GM18507 (cell line): Measurements from ENCODE around the gene ARFGAP1.
"Not testable (repeated sequence)": the region's sequence is repeated elsewhere in the genome, so short reads cannot be mapped to it uniquely, and the experiment has no call there.

Source experiments
- DNase-seq: peaks from one replicate; pipeline ENCODE4 v3.0.0; 2011; ENCODE audit warnings: low read depth; ENCODE audit not compliant: insufficient read length; ENCODE audit errors: extremely low spot score
- FAIRE-seq: peaks from 2 replicates; lab custom pipeline; 2011; peaks lifted over from hg19 to GRCh38; lab: Jason Lieb, UNC

ARFGAP1 gene

DNA sequence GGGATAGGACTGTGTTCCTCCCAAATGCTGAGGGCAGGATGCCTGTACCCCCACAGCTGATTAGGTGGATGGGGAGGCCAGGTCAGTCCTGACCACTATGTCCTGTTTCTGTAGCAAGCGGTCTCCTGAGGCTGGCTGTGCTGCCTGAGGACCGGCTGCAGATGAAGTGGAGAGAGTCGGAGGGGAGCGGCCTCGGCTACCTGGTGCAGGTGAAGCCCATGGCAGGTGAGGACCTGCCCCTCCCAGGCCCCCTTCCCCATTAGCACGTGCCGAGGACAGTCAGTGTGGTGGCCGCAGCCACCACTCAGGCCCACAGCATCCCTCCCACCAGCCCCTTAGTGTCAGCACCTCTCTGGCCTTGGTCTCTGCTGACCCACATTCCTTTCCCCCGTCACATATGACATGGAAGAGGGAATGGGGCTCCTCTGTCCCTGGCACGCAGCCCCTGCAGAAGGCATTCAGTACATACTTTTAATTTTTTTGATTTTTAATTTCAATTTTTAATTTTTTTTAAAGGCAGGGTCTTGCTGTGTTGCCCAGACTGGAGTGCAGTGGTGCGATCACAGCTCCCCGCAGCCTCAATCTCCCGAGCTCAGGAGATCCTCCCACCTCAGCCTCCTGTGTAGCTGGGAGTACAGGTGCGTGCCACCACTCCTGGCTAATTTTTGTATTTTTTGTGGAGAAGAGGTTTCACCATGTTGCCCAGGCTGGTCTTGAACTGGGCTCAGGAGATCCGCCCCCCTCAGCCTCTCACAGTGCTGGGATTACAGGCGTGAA is 25.4 kb downstream of the ARFGAP1 start:
- no peak for DNase-seq
- no peak for FAIRE-seq

DNA sequence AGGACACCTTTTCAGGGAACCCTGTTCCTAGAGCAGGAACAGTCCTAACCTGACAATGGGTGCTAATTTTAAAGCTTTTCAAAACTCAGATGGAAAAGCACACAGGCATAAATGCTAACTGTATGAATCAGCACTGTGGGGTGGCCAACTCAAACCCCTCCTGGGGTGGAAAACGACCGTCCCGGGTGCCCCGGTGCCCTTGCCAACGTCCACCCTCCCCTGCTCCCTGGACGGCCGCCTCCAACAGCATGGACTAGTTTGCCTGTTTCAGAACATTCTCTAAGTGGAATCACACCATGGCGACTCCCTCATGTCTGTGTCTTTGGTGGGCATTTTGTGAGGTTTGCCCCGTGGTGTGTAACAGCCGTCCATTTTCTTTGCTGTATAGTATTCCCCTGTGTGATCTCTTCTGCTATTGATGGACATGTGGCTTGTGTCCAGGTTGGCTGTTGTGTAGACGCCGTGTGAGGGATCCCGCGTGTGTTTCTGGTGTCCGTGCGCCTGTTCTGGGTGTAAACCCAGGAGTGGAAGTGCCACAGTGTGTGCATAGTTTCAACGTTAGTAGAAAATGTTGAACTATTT is 26.2 kb downstream of the ARFGAP1 start:
- no peak for FAIRE-seq
- no peak for DNase-seq

DNA sequence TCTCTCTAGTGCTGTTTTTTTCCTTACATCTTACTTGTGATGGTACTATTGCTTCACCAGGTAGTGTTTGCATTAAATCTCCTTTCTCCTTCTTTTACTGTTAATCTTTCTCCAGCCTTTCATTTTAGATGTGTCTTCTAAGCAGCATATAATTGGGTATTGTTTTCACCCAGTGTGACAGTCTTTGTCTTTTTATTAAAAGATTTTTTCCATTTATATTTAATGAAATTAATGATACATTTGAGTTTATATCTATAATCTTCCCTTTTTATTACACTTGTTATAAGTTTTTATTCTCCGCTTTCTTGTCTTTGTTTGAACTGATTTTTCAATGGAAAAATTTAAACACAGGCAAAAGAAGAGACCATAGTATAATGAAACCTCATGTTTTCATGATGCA is 29.1 kb downstream of the ARFGAP1 start:
- no peak for FAIRE-seq

DNA sequence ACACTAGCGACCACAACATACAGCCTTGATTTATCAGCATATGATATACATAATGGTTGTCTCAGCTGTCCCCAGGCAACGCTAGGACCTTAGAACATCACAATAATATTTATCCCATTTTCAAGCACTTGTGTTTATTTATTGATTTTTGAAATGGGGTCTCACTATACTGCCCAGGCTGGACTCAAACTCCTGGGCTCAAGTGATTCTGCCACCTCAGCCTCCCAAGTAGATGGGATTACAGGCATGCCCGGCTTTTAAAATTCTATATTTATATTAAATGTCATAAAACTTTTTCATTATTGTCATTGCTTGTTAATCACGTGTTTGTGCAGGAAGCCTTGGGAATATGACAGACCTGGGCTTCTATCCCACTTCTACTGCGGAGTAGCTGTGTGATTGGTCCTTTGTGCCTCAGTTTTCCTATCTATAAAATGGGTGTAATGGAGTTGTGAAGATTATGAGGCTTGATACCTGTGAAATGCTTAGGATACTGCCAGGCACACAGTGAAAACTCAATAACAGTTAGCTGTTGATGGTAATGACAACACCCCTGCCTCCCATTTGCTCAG is 30.6 kb downstream of the ARFGAP1 start:
- DNase-seq = no peak
- no peak for FAIRE-seq

More for the DNA sequence above, 29.1 kb downstream of the ARFGAP1 start:
- no peak for DNase-seq

DNA sequence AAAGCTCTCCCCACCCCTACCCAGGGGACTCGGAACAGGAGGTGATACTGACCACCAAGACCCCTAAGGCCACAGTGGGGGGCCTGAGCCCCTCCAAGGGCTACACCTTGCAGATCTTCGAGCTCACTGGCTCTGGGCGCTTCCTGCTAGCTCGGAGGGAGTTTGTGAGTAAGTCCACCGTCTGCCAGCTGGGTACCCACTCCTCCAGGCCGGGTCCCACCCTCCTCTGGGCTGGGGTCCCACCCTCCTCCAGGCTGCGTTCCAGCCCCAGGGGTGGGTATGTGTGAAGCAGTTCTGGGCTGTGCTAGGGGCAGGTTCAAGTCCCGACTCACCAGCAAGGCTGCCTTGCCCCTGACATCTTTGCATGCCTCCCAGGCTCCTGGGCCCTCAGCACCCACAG is 32.8 kb downstream of the ARFGAP1 start:
- FAIRE-seq = no peak

DNA sequence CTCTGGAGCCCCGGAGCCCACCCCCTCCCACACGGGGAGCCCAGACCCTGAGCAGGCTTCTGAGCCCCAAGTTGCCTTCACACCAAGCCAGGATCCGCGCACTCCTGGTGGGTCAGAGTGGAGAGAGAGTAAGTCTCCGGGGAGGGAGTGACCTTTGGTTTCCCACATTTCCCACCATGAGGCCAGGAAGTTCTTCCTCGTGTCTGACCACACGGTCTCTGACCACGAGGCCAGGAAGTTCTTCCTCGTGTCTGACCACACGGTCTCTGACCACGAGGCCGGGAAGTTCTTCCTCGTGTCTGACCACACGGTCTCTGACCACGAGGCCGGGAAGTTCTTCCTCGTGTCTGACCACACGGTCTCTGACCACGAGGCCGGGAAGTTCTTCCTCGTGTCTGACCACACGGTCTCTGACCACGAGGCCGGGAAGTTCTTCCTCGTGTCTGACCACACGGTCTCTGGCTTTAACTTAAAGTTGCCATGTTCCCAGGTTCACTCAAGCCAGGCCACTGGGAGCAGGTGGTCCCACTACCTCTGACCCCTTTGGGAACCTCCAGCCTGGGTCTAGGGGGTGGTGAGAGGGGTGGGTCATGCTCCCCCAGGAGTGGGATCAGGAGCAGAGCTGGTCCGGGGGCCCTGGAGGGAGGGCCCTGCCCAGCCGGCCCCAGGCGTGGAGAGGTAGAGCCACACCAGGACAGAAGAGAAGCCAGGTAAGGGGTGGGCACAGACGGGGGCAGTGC is 33.5 kb downstream of the ARFGAP1 start:
- FAIRE-seq, DNase-seq: not testable (repeated sequence)

More for the DNA sequence above, 32.8 kb downstream of the ARFGAP1 start:
- no peak for DNase-seq

DNA sequence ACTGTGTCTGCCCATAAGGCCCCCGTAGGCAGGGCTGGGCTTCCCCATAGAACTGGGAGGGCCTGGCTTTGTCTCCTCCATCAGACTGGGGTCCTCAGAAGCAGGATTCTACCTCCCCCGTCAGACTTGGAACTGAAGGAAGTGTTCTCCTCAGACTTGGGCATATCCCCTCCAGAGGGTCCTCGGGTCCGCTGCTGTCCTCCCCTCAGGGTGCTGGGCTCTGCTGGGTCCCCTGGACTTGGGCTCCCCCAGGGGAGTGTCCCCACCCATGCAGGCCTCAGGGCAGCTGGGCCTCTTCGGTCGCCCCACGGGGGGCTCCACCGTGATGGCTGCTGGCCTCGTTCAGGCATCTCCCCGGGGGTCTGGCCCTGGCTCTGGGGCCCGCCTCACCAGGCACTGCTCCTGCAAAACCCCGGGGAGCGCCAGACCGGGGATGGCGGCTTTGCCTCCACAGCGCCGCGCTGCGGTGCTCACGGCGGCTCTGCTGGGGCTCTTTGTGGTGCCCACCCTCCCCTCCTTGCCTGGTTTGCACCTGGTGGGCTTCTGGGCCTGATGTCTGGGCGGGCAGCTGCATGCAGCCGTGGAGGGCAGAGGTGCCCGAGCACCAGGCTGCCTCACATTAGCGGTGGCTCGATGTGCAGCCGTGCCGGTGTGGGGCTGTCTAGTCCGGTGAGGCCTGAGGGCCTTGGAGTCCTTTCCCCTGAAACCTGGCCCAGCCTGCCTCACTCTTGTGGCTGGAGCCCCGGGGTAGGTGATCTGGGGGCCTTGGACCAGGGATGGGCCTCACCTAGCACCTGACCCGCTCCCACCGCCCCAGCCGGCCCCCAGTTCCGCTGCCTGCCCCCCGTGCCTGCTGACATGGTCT is 34.3 kb downstream of the ARFGAP1 start:
- no peak for FAIRE-seq
- DNase-seq = no peak

DNA sequence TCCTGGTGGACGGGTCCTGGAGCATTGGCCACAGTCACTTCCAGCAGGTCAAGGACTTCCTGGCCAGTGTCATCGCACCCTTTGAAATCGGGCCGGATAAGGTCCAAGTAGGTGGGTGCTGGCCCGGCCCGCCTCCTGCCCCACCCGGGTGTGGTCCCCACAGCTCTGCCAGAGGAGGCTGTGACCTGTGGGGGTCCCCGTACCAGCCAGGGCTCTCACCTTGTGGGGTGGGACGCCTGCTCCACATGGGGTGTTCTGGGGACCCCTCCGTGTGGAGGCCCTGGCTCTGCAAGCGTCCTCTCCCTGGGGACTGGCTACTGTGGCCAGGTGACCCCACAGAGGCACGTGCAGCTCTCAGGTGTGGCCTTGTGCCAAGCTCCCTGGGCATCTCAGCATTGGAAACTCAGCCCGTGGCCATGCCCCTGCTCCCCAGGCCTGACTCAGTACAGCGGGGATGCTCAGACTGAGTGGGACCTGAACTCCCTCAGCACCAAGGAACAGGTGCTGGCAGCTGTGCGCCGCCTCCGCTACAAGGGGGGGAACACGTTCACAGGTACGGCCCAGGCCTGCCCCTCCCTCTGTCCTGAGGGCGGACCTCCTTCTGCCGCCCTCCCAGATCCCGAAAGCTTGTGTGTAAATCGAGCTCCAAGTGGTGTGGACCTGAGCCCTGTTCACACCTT is 35.1 kb downstream of the ARFGAP1 start:
- DNase-seq = no peak
- FAIRE-seq = no peak

DNA sequence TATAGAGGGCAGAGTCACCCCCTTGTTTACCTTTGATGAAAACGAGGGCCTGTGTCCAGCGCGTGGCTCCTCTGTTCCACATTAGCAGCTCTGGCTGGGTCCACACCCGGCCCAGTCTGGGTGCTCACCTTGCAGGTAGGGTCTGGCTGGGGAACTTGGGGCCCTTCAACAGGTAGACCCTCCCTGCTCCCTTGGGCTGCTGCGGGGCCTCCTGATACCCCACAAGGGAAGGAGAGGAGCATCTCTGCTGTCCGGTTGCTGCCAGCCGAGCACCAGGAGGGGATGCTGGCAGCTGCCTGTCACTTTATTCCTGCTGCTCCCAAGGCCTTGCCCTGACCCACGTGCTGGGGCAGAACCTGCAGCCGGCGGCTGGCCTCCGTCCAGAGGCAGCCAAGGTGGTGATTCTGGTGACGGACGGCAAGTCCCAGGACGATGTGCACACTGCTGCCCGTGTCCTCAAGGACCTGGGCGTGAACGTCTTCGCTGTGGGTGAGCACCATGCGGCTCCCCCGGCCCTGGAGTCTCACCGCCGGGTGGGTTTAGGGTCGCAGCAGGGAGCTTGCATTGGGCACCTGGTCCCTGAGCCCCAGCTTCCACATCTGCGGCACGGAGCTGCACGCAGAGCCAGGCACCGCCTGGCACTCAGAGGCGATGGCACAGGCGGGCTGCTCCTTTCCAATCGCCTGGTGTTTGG is 35.8 kb downstream of the ARFGAP1 start:
- no peak for DNase-seq
- FAIRE-seq = no peak

DNA sequence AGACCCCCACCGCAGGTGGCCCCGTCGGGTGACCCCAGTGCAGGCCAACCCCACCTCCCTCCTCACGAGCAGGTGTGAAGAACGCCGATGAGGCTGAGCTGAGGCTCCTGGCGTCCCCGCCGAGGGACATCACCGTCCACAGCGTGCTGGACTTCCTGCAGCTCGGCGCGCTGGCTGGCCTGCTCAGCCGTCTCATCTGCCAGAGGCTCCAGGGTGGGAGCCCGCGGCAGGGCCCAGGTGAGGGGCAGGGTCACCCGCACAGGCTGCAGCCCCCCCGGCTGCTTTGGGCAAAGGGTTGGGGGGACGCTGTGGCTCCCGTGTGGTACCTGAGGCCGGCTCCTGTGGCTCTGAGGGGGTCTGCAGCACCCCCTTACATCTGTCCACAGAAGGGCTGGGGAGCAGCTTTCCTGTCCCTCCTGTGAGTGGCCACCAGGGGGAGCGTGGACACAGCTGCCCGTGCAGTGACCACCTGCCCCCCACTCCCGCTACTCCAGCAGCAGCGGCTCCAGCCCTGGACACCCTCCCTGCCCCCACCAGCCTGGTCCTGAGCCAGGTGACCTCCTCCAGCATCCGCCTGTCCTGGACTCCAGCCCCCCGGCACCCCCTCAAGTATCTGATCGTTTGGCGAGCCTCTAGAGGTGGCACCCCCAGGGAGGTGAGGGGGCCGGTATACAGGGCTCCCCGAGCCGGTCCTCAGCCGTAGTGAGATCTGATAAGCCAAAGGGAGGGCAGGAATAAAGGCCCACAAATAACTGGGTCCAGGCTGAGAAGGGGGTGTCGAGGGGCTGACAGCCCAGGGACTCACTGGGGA is 36.9 kb downstream of the ARFGAP1 start:
- FAIRE-seq (no peak), DNase-seq (no peak)

DNA sequence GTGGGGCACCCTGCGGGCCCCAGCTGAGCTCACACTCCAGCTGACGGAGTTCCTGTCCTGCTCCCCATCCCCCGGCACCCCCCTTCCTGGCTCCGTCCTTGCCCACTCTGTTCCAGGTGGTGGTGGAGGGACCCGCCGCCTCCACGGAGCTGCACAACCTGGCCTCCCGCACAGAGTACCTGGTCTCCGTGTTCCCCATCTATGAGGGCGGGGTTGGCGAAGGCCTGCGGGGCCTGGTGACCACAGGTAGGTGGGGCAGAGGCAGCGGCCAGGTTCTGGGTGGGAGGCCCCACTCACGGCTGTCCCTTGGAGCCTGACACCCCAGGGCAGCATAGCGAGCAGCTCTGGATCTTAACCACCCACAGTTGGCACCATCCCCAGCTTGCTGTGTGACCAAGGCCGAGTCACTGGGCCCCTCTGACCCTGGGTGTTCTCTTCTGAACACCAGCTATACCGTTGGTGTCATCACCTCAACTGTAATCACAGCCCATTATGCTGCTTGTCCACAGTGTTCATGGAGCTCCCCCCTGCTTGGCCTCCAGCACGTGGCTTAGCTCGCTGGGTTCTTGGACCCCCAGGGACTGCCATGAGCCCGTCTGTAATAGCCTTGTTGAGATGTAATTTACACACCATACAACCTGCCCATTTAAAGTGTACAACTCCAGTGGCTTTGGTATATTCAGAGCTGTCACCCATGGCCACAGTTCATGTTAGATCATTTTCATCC is 37.8 kb downstream of the ARFGAP1 start:
- DNase-seq (no peak), FAIRE-seq (no peak)

DNA sequence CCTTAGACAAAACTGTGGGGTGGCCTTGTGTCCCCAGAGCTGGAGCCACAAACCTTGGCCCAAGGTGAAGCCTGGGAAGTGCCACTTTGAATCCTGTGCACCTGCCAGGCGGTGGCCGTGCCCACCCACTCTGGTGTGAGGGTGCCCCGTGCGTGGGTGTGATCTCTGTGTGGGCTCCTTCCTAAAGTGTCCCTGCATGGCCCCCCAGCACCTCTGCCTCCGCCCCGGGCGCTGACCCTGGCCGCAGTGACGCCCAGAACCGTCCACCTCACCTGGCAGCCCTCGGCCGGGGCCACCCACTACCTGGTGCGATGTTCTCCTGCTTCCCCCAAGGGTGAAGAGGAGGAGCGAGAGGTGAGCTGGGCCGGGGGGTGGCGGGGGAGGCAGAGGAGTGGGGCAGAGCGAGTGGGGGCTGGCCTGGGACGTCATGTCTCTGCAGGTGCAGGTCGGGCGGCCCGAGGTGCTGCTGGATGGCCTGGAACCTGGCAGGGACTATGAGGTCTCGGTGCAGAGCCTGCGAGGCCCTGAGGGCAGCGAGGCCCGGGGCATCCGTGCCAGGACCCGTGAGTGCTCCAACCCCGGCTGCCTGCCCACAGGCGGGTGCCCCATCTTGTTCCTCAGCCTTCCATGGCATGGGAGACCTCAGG is 38.7 kb downstream of the ARFGAP1 start:
- FAIRE-seq = no peak

DNA sequence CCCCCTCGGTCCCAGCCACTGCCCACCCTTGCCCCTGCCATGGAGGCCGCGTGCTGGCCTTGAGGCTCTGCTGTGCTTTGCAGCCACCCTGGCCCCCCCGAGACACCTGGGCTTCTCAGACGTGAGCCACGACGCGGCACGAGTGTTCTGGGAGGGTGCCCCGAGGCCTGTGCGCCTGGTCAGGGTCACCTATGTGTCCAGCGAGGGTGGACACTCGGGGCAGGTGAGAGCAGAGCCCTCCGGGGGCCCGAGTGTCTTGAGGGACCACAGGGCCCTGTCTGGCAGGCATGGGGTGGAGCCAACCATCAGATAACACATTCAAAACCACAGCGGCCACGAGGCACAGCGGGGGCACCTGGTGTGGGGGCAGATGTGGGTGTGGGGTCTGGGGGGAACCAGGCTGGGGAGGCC is 39.2 kb downstream of the ARFGAP1 start:
- FAIRE-seq (no peak), DNase-seq (no peak)

More for the DNA sequence above, 38.7 kb downstream of the ARFGAP1 start:
- DNase-seq = no peak

DNA sequence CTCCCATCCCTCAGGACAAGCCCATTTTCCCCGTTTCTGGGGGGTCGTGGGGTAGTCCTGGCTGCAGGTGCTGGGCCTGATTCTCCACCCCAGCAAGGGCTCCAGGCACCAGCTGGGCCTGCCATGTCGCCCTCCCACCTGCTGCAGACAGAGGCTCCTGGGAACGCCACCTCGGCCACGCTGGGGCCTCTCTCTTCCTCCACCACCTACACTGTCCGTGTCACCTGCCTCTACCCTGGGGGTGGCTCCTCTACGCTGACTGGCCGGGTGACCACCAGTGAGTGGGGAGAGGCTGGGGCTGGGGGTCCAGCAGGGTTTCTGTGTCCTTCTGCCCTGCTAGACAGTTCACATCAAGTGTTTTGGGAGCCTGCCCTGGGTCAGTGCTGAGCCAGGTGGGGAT is 39.7 kb downstream of the ARFGAP1 start:
- FAIRE-seq = no peak
- DNase-seq = no peak

DNA sequence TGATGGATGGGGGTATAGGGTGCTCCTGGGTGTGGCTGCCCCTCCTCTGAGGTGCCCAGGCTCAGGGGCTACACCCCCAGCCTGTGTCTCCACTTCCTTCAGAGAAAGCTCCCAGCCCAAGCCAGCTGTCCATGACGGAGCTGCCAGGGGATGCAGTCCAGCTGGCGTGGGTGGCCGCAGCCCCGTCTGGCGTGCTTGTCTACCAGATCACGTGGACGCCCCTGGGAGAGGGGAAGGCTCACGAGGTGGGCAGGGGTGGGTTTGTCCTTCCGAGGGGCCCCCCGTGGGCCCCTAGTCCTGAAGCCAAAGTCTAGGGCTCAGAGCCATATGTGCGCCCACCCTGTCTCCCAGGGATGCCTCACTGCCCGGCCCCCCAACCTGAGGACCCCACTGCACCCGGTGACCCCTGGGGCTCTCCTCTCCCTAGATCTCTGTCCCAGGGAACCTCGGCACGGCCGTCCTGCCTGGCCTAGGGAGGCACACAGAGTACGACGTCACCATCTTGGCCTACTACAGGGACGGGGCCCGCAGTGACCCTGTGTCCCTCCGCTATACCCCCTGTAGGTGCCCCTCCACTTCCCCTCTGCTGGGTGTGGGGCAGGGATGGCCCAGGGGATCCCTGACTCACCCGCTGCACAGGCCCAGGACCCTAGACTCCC is 40.2 kb downstream of the ARFGAP1 start:
- FAIRE-seq (no peak), DNase-seq (no peak)
